GM12878 (cell line): ENCODE results near the gene RFT1. TPM values are rescaled to one million over a fixed set of nuclear protein-coding genes. Genes with fewer than 3 reads are reported as not detected.

Experiments
- IKZF1 ChIP-seq: fragments of 450-650 bp; conservative IDR thresholded peaks from 2 replicates; pipeline ENCODE4 v1.6.1; 2017; ENCODE audit warnings: antibody characterized with exemption, mild to moderate bottlenecking
- KAT2A ChIP-seq: conservative IDR thresholded peaks from 2 replicates; pipeline ENCODE4 v1.6.1; 2011; ENCODE audit warnings: low read depth, low read length; ENCODE audit not compliant: control insufficient read depth
- MTA3 ChIP-seq: IDR thresholded peaks from 2 replicates; pipeline ENCODE4 v1.6.1; 2012; ENCODE audit warnings: low read length, inconsistent platforms, borderline replicate concordance
- MYB ChIP-seq: fragments of 150-350 bp; IDR thresholded peaks from 2 replicates; pipeline ENCODE4 v1.6.1; 2014; ENCODE audit warnings: mild to moderate bottlenecking, low read depth, low read length, borderline replicate concordance
- RUNX3 ChIP-seq: IDR thresholded peaks from 2 replicates; pipeline ENCODE4 v1.6.1; 2012; ENCODE audit warnings: low read length, inconsistent platforms
- STAT3 ChIP-seq: IDR thresholded peaks from 2 replicates; pipeline ENCODE4 v1.6.1; 2011; ENCODE audit warnings: low read depth, low read length, improper control_type of control experiment
- TCF3 ChIP-seq: IDR thresholded peaks from 2 replicates; pipeline ENCODE4 v1.6.1; 2012; ENCODE audit warnings: low read depth, mild to moderate bottlenecking, low read length, borderline replicate concordance; ENCODE audit not compliant: insufficient read depth
- WRNIP1 ChIP-seq: IDR thresholded peaks from 2 replicates; pipeline ENCODE4 v1.6.1; 2011; ENCODE audit warnings: low read depth, low read length, improper control_type of control experiment, borderline replicate concordance
- polyA plus RNA-seq, 11 experiments: library from polyadenylated mRNA; depleted of rRNA in 4 of 11; unstranded in 6 of 11; stranded (reverse) in 5 of 11; fragments of >200 nt; fragmentation: Nextera tagmentation in 4 of 11; fragmentation: Illumina TruSeq in 1 of 11; extraction: Ambion mirVana in 4 of 11; extraction: Trizol in 1 of 11; gene quantifications; 1 replicate in 1 of 11; 2 replicates in 10 of 11; pipeline versions ENCODE4 v1.2.1 to v1.2.3, GENCODE V29; 2011 to 2016; ENCODE audit warnings: inconsistent platforms in 2 of 11, missing spikeins in 2 of 11, low read depth in 1 of 11
- total RNA-seq, 4 experiments: library from RNA; depleted of rRNA in 3 of 4; stranded (reverse); fragments of >200 nt in 3 of 4; fragmentation: Illumina TruSeq in 1 of 4; extraction: Trizol in 1 of 4; gene quantifications; 2 replicates each; pipeline versions ENCODE4 v1.2.1 to v1.2.3, GENCODE V29; 2013 to 2021
- TF ChIP-seq, protein P1 (sequence below): IDR thresholded peaks from 2 replicates; pipeline ENCODE4 v1.6.1; 2012; ENCODE audit warnings: improper control_type of control experiment, low read depth, low read length; ENCODE audit not compliant: insufficient replicate concordance
- TF ChIP-seq, protein P2 (sequence below): IDR thresholded peaks from 2 replicates; pipeline ENCODE4 v1.6.1; 2011; ENCODE audit warnings: low read depth, mild to moderate bottlenecking, low read length, moderate library complexity, borderline replicate concordance; ENCODE audit errors: extremely low read depth
- TF ChIP-seq, protein P3 (sequence below): IDR thresholded peaks from 2 replicates; pipeline ENCODE4 v1.6.1; 2011; ENCODE audit warnings: low read depth, low read length, improper control_type of control experiment, borderline replicate concordance
- TF ChIP-seq, protein P4 (sequence below): IDR thresholded peaks from 2 replicates; pipeline ENCODE4 v1.6.1; 2012; ENCODE audit warnings: low read length, inconsistent platforms
- TF ChIP-seq, protein P5 (sequence below): fragments of 450-650 bp; IDR thresholded peaks from 2 replicates; pipeline ENCODE4 v1.6.1; 2017; ENCODE audit warnings: mild to moderate bottlenecking, moderate library complexity
- TF ChIP-seq, protein P6 (sequence below): IDR thresholded peaks from 2 replicates; pipeline ENCODE4 v1.6.1; 2012; ENCODE audit warnings: low read depth, low read length, improper control_type of control experiment

Gene RFT1
- total and polyA plus RNA-seq, 10 of the 15 experiments (the other 5 are each of a cell fraction or from before 2014, with no cell fraction given) = 16.6 to 75.1 (median 34.5) TPM

DNA sequence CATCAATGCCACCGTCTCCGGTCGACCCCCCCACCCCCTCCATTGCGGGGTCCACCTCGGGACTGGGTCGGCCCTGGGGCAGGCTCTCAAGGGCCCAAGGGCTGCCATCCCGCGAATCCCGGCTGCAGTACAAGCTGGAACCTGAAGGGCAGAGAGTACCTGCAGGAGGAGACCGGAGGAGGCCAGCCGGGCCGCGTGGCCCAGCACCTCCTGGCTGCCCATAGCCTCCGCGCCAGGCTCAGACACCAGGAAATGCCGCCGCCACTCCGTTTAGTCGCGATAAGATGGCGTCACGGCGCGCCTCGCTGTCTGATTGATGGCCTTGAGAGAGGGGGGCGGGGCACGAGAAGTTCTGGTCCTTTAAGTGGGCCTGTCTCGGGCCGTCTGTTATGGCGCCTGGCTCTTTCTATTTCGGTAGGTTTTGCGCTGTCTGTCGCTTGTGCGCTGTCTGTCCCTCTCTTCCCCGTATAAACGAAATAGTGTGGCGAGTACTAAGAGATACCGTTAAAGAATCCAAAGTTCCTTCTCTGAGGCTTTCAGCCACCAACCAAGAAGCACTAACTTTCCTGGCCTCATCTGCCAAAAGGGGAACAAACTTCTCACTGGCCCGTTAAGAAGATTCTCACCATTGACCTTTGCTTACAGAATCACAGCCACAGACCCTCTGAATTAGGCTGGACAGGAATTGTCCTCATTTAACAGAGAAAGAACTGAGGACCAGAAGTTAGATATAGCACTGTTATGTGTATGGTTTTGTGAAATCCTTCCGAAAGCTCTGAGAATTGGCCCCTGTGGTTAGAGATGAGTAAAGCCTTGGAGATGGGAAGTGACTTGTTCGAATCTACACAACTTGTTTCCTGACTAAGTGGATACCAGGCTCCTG is at the start of gene RFT1 (continued):
- TF ChIP-seq, protein P1, sequence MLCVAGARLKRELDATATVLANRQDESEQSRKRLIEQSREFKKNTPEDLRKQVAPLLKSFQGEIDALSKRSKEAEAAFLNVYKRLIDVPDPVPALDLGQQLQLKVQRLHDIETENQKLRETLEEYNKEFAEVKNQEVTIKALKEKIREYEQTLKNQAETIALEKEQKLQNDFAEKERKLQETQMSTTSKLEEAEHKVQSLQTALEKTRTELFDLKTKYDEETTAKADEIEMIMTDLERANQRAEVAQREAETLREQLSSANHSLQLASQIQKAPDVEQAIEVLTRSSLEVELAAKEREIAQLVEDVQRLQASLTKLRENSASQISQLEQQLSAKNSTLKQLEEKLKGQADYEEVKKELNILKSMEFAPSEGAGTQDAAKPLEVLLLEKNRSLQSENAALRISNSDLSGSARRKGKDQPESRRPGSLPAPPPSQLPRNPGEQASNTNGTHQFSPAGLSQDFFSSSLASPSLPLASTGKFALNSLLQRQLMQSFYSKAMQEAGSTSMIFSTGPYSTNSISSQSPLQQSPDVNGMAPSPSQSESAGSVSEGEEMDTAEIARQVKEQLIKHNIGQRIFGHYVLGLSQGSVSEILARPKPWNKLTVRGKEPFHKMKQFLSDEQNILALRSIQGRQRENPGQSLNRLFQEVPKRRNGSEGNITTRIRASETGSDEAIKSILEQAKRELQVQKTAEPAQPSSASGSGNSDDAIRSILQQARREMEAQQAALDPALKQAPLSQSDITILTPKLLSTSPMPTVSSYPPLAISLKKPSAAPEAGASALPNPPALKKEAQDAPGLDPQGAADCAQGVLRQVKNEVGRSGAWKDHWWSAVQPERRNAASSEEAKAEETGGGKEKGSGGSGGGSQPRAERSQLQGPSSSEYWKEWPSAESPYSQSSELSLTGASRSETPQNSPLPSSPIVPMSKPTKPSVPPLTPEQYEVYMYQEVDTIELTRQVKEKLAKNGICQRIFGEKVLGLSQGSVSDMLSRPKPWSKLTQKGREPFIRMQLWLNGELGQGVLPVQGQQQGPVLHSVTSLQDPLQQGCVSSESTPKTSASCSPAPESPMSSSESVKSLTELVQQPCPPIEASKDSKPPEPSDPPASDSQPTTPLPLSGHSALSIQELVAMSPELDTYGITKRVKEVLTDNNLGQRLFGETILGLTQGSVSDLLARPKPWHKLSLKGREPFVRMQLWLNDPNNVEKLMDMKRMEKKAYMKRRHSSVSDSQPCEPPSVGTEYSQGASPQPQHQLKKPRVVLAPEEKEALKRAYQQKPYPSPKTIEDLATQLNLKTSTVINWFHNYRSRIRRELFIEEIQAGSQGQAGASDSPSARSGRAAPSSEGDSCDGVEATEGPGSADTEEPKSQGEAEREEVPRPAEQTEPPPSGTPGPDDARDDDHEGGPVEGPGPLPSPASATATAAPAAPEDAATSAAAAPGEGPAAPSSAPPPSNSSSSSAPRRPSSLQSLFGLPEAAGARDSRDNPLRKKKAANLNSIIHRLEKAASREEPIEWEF = no peak
- 0 out of 2 replicates have a peak, but pooled peaks have one; percentile 31 for TF ChIP-seq STAT3
- no peak for TF ChIP-seq KAT2A
- TF ChIP-seq, protein P2, sequence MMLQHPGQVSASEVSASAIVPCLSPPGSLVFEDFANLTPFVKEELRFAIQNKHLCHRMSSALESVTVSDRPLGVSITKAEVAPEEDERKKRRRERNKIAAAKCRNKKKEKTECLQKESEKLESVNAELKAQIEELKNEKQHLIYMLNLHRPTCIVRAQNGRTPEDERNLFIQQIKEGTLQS = peak; percentile 72; the same call in 1 of the 2 replicates
- TF ChIP-seq, protein P3, sequence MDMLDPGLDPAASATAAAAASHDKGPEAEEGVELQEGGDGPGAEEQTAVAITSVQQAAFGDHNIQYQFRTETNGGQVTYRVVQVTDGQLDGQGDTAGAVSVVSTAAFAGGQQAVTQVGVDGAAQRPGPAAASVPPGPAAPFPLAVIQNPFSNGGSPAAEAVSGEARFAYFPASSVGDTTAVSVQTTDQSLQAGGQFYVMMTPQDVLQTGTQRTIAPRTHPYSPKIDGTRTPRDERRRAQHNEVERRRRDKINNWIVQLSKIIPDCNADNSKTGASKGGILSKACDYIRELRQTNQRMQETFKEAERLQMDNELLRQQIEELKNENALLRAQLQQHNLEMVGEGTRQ = no peak
- TF ChIP-seq, protein P4, sequence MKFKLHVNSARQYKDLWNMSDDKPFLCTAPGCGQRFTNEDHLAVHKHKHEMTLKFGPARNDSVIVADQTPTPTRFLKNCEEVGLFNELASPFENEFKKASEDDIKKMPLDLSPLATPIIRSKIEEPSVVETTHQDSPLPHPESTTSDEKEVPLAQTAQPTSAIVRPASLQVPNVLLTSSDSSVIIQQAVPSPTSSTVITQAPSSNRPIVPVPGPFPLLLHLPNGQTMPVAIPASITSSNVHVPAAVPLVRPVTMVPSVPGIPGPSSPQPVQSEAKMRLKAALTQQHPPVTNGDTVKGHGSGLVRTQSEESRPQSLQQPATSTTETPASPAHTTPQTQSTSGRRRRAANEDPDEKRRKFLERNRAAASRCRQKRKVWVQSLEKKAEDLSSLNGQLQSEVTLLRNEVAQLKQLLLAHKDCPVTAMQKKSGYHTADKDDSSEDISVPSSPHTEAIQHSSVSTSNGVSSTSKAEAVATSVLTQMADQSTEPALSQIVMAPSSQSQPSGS = no peak
- TF ChIP-seq TCF3 = peak; percentile 28; the same call in 1 of the 2 replicates
- TF ChIP-seq, protein P5, sequence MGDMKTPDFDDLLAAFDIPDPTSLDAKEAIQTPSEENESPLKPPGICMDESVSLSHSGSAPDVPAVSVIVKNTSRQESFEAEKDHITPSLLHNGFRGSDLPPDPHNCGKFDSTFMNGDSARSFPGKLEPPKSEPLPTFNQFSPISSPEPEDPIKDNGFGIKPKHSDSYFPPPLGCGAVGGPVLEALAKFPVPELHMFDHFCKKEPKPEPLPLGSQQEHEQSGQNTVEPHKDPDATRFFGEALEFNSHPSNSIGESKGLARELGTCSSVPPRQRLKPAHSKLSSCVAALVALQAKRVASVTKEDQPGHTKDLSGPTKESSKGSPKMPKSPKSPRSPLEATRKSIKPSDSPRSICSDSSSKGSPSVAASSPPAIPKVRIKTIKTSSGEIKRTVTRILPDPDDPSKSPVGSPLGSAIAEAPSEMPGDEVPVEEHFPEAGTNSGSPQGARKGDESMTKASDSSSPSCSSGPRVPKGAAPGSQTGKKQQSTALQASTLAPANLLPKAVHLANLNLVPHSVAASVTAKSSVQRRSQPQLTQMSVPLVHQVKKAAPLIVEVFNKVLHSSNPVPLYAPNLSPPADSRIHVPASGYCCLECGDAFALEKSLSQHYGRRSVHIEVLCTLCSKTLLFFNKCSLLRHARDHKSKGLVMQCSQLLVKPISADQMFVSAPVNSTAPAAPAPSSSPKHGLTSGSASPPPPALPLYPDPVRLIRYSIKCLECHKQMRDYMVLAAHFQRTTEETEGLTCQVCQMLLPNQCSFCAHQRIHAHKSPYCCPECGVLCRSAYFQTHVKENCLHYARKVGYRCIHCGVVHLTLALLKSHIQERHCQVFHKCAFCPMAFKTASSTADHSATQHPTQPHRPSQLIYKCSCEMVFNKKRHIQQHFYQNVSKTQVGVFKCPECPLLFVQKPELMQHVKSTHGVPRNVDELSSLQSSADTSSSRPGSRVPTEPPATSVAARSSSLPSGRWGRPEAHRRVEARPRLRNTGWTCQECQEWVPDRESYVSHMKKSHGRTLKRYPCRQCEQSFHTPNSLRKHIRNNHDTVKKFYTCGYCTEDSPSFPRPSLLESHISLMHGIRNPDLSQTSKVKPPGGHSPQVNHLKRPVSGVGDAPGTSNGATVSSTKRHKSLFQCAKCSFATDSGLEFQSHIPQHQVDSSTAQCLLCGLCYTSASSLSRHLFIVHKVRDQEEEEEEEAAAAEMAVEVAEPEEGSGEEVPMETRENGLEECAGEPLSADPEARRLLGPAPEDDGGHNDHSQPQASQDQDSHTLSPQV = no peak
- TF ChIP-seq WRNIP1 = no peak
- TF ChIP-seq, protein P6, sequence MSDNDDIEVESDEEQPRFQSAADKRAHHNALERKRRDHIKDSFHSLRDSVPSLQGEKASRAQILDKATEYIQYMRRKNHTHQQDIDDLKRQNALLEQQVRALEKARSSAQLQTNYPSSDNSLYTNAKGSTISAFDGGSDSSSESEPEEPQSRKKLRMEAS = peak; percentile 86
- TF ChIP-seq MYB = no peak
- TF ChIP-seq RUNX3 = peak; percentile 14; the same call in 1 of the 2 replicates
- peak; percentile 60; the same call in 1 of the 2 replicates for TF ChIP-seq IKZF1
- TF ChIP-seq MTA3 = no peak
